Glutamatergic neuron (in vitro differentiated cells): ENCODE results near the gene SLC25A20. TPM values are rescaled to one million over a fixed set of nuclear protein-coding genes. Genes with fewer than 3 reads are reported as not detected.

Experiments used
- DNase-seq: peaks from one replicate; pipeline ENCODE4 v3.0.0; 2022
- H3K27ac Mint-ChIP-seq: one replicate; pipeline ENCODE4 v1.8.0; 2020; ENCODE audit warnings: mild to moderate bottlenecking, mixed read lengths, inconsistent platforms; ENCODE audit not compliant: unreplicated experiment
- H3K27me3 Mint-ChIP-seq: one replicate; pipeline ENCODE4 v1.8.0; 2020; ENCODE audit warnings: mild to moderate bottlenecking, moderate library complexity, mixed read lengths, inconsistent platforms; ENCODE audit not compliant: unreplicated experiment
- H3K36me3 Mint-ChIP-seq: one replicate; pipeline ENCODE4 v1.8.0; 2020; ENCODE audit warnings: mild to moderate bottlenecking, mixed read lengths, inconsistent platforms; ENCODE audit not compliant: unreplicated experiment
- H3K4me1 Mint-ChIP-seq: one replicate; pipeline ENCODE4 v1.8.0; 2020; ENCODE audit warnings: mild to moderate bottlenecking, low read depth, mixed read lengths, inconsistent platforms; ENCODE audit not compliant: unreplicated experiment
- H3K4me3 Mint-ChIP-seq: one replicate; pipeline ENCODE4 v1.8.0; 2020; ENCODE audit warnings: mild to moderate bottlenecking, mixed read lengths, inconsistent platforms; ENCODE audit not compliant: unreplicated experiment
- H3K9me3 Mint-ChIP-seq: one replicate; pipeline ENCODE4 v1.8.0; 2020; ENCODE audit warnings: mild to moderate bottlenecking, moderate library complexity, mixed read lengths, inconsistent platforms; ENCODE audit not compliant: unreplicated experiment
- CTCF ChIP-seq: fragments of 200-600 bp; sonication (generic); IDR thresholded peaks from one replicate; pipeline ENCODE4 v1.5.0; 2021; ENCODE audit not compliant: partially characterized antibody, unreplicated experiment
- long read RNA-seq: library from polyadenylated mRNA; unstranded; transcript quantifications from one replicate; pipeline ENCODE4 v2.0.0, GENCODE V29; 2020; ENCODE audit not compliant: unreplicated experiment
- total RNA-seq: library from RNA; stranded (reverse); fragmentation: NEBNext Ultra II Directional; extraction: Animal tissue kit (Norgen Biotek cat#: 25700); gene quantifications from one replicate; pipeline ENCODE4 v1.2.1, GENCODE V29; 2021; ENCODE audit not compliant: unreplicated experiment

Gene SLC25A20
- total RNA-seq, result 24.3 TPM
- long read RNA-seq, transcript SLC25A20-201 (9 exons, 1,879 nt), result major isoform, 11 of 20 reads
- long read RNA-seq, partial matches to known transcripts, result 1 of 20 reads
- long read RNA-seq, other reads (novel, unspliced or antisense), result 8 of 20 reads

- TF ChIP-seq CTCF, result no peak
- peaks cover 8% of the 10 kb centered on the region for H3K9me3 Mint-ChIP-seq
Observed at GRCh38 chr3:48898383-48899234, at the start of gene SLC25A20. TSS of gene SLC25A20 (minus strand) at chr3:48898882. CDS start at chr3:48898794, 88 bp downstream.

GRCh38 chr3:48945891-48946549, 47.3 kb upstream of the SLC25A20 start:
- Mint-ChIP-seq H3K27ac (no peak overlapping the region), H3K27me3 (no peaks in the 10 kb centered on the region), H3K36me3 (no peaks in the 10 kb centered on the region), H3K4me3 (no peak overlapping the region), H3K4me1 (peaks cover 2% of the 10 kb centered on the region), H3K9me3 (no peaks in the 10 kb centered on the region)
- no peak for DNase-seq
- TF ChIP-seq CTCF, result no peak

More at GRCh38 chr3:48898383-48899234, at the start of gene SLC25A20:
- peaks cover 9% of the 10 kb centered on the region for H3K4me1 Mint-ChIP-seq
- H3K27ac Mint-ChIP-seq, result peak within 1 kb of the TSS; percentile 97
- H3K36me3 Mint-ChIP-seq, result no peaks in the 10 kb centered on the region
- H3K4me3 Mint-ChIP-seq, result peak within 1 kb of the TSS; percentile 92
- H3K27me3 Mint-ChIP-seq, result peaks cover 2% of the 10 kb centered on the region
- DNase-seq, result peak; percentile 94

GRCh38 chr3:48945432-48945831, 46.8 kb upstream of the SLC25A20 start:
- peaks cover 2% of the 10 kb centered on the region for H3K4me1 Mint-ChIP-seq
- DNase-seq, result no peak
- peak overlapping the region; percentile 13 for H3K27ac Mint-ChIP-seq
- no peak for TF ChIP-seq CTCF
- H3K4me3 Mint-ChIP-seq, result no peak overlapping the region
- H3K36me3 Mint-ChIP-seq, result no peaks in the 10 kb centered on the region
- no peaks in the 10 kb centered on the region for H3K9me3 Mint-ChIP-seq
- no peaks in the 10 kb centered on the region for H3K27me3 Mint-ChIP-seq

- no peaks in the 10 kb centered on the region for H3K4me1 Mint-ChIP-seq
- no peak overlapping the region for H3K27ac Mint-ChIP-seq
- H3K9me3 Mint-ChIP-seq, result no peaks in the 10 kb centered on the region
- no peak overlapping the region for H3K4me3 Mint-ChIP-seq
- no peak for TF ChIP-seq CTCF
- H3K27me3 Mint-ChIP-seq, result peaks cover 2% of the 10 kb centered on the region
- DNase-seq, result no peak
- H3K36me3 Mint-ChIP-seq, result no peaks in the 10 kb centered on the region
Observed at GRCh38 chr3:48938689-48939088, 40.0 kb upstream of the SLC25A20 start.
